IMR-90 (cell line): ENCODE results near the gene GADL1. TPM values are rescaled to one million over a fixed set of nuclear protein-coding genes. Genes with fewer than 3 reads are reported as not detected.

Source experiments
- ATAC-seq: fragments of 200-7000 bp; cut with Tn5 transposase; 2 replicates; pipeline ENCODE4 v1.9.1; 2020; ENCODE audit warnings: low read depth, mild to moderate bottlenecking, moderate library complexity
- BruUV-seq: library from RNA; stranded (reverse); fragments of 400-500 nt; replicated peaks from 2 replicates; lab custom pipeline; 2021; lab: Mats Ljungman, UMichigan
- CTCF ChIA-PET: fragments of 300-600 bp; formaldehyde crosslinking; extraction: SDS; loops from one replicate; lab custom pipeline; 2021; ENCODE audit warnings: antibody characterized with exemption; lab: Yijun Ruan, JAX
- POLR2A ChIA-PET: fragments of 300-600 bp; sonication (Branson Sonifier 250); formaldehyde crosslinking; loops from one replicate; lab custom pipeline; 2022; ENCODE audit warnings: antibody characterized with exemption; ENCODE audit not compliant: unreplicated experiment; lab: Charles Lee
- DNase-seq: peaks from one replicate; pipeline ENCODE4 v3.0.0; 2013
- H2AFZ ChIP-seq: replicated peaks from 2 replicates; pipeline ENCODE3; 2013; ENCODE audit warnings: low read length, mild to moderate bottlenecking; ENCODE audit not compliant: poor library complexity
- H2AK5ac ChIP-seq: 2 replicates; pipeline ENCODE4 v1.6.1; 2013; ENCODE audit warnings: low read depth, low read length, inconsistent platforms
- H2AK9ac ChIP-seq: replicated peaks from 2 replicates; pipeline ENCODE3; 2013; ENCODE audit warnings: mild to moderate bottlenecking, low read depth, low read length, moderate library complexity; ENCODE audit not compliant: poor library complexity
- H2BK120ac ChIP-seq: 2 replicates; pipeline ENCODE4 v1.6.1; 2013; ENCODE audit warnings: low read depth, low read length, inconsistent platforms
- H2BK15ac ChIP-seq: 3 replicates; pipeline ENCODE4 v1.6.1; 2013; ENCODE audit warnings: low read depth, low read length, inconsistent platforms
- H2BK20ac ChIP-seq: 2 replicates; pipeline ENCODE4 v1.6.1; 2013; ENCODE audit warnings: low read depth, mild to moderate bottlenecking, inconsistent platforms, low read length, moderate library complexity
- H2BK5ac ChIP-seq: 2 replicates; pipeline ENCODE4 v1.6.1; 2013; ENCODE audit warnings: mild to moderate bottlenecking, low read depth, low read length, inconsistent platforms; ENCODE audit not compliant: poor library complexity, severe bottlenecking
- H3K14ac ChIP-seq: replicated peaks from 2 replicates; pipeline ENCODE4 v1.6.1; 2013; ENCODE audit warnings: low read depth, low read length, inconsistent platforms
- H3K18ac ChIP-seq: 2 replicates; pipeline ENCODE4 v1.6.1; 2013; ENCODE audit warnings: low read depth, low read length, control low read depth
- H3K23ac ChIP-seq: 2 replicates; pipeline ENCODE4 v1.6.1; 2013; ENCODE audit warnings: low read depth, low read length, inconsistent platforms
- H3K27ac ChIP-seq: 2 replicates; pipeline ENCODE4 v1.5.1; 2013; ENCODE audit warnings: mild to moderate bottlenecking, control low read depth, low read length; ENCODE audit not compliant: insufficient read depth
- H3K27me3 ChIP-seq: 2 replicates; pipeline ENCODE4 v1.6.1; 2013; ENCODE audit warnings: low read length; ENCODE audit not compliant: control insufficient read depth, insufficient read depth
- H3K36me3 ChIP-seq: 2 replicates; pipeline ENCODE4 v1.6.1; 2013; ENCODE audit warnings: low read length, mixed read lengths; ENCODE audit not compliant: control insufficient read depth, insufficient read depth
- H3K4ac ChIP-seq: 2 replicates; pipeline ENCODE4 v1.6.1; 2013; ENCODE audit warnings: low read depth, low read length, inconsistent platforms
- H3K4me1 ChIP-seq: 2 replicates; pipeline ENCODE4 v1.6.1; 2013; ENCODE audit warnings: low read length, mixed read lengths; ENCODE audit not compliant: control insufficient read depth, insufficient read depth
- H3K4me2 ChIP-seq: 2 replicates; pipeline ENCODE4 v1.6.1; 2013; ENCODE audit warnings: low read depth, mild to moderate bottlenecking, control low read depth, low read length, moderate library complexity
- H3K4me3 ChIP-seq: 2 replicates; pipeline ENCODE4 v1.5.1; 2013; ENCODE audit warnings: low read depth, mild to moderate bottlenecking, control low read depth, low read length, moderate library complexity; ENCODE audit not compliant: insufficient read depth
- H3K56ac ChIP-seq: 2 replicates; pipeline ENCODE4 v1.6.1; 2013; ENCODE audit warnings: low read length, inconsistent platforms; ENCODE audit not compliant: insufficient read depth; ENCODE audit errors: extremely low read depth
- H3K79me1 ChIP-seq, 2 experiments: 2 replicates each; pipeline ENCODE4 v1.6.1; 2013; ENCODE audit warnings: low read length in 2 of 2, inconsistent platforms in 1 of 2, low read depth in 1 of 2
- H3K9ac ChIP-seq: 2 replicates; pipeline ENCODE4 v1.6.1; 2013; ENCODE audit warnings: low read depth, low read length, control low read depth
- H3K9me1 ChIP-seq: 2 replicates; pipeline ENCODE4 v1.6.1; 2013; ENCODE audit warnings: low read length, inconsistent platforms; ENCODE audit not compliant: insufficient read depth
- H3K9me3 ChIP-seq: 2 replicates; pipeline ENCODE4 v1.6.1; 2013; ENCODE audit warnings: low read length; ENCODE audit not compliant: control insufficient read depth, insufficient read depth
- H4K20me1 ChIP-seq: 2 replicates; pipeline ENCODE4 v1.6.1; 2013; ENCODE audit warnings: low read length, inconsistent platforms; ENCODE audit not compliant: insufficient read depth
- H4K5ac ChIP-seq: 2 replicates; pipeline ENCODE4 v1.6.1; 2013; ENCODE audit warnings: mild to moderate bottlenecking, low read depth, low read length, control low read depth
- H4K8ac ChIP-seq, 2 experiments: 2 replicates each; pipeline ENCODE4 v1.6.1; 2013; ENCODE audit warnings: low read depth in 2 of 2, low read length in 2 of 2, control low read depth in 1 of 2, inconsistent platforms in 1 of 2
- H4K91ac ChIP-seq: 2 replicates; pipeline ENCODE4 v1.6.1; 2013; ENCODE audit warnings: low read depth, low read length, inconsistent platforms; ENCODE audit not compliant: insufficient read depth
- CEBPB ChIP-seq: IDR thresholded peaks from 2 replicates; pipeline ENCODE4 v1.6.1; 2012; ENCODE audit warnings: low read depth, low read length, improper control_type of control experiment
- MAFK ChIP-seq: IDR thresholded peaks from 2 replicates; pipeline ENCODE4 v1.6.1; 2012; ENCODE audit warnings: low read depth, low read length, improper control_type of control experiment
- NFE2L2 ChIP-seq: fragments of 150-350 bp; IDR thresholded peaks from 2 replicates; pipeline ENCODE4 v1.6.1; 2016; ENCODE audit warnings: low read depth, mild to moderate bottlenecking, low read length
- POLR2A ChIP-seq: IDR thresholded peaks from 2 replicates; pipeline ENCODE4 v1.6.1; 2012; ENCODE audit warnings: mild to moderate bottlenecking, low read depth, low read length
- RFX5 ChIP-seq: IDR thresholded peaks from 2 replicates; pipeline ENCODE4 v1.8.0; 2012; ENCODE audit warnings: low read depth, mild to moderate bottlenecking, low read length, moderate library complexity
- USF2 ChIP-seq: fragments of 150-350 bp; IDR thresholded peaks from 2 replicates; pipeline ENCODE4 v1.6.1; 2017; ENCODE audit warnings: mild to moderate bottlenecking, antibody characterized with exemption, low read length, low read depth
- WGBS, 2 experiments: methylation state at CpG; one replicate each; pipeline versions ENCODE4 v1.1.5 to v1.1.7; 2013; ENCODE audit warnings: missing lambda C conversion rate in 2 of 2; ENCODE audit not compliant: insufficient read length in 1 of 2; ENCODE audit errors: extremely low coverage in 2 of 2; 5-methylcytosine and 5-hydroxymethylcytosine counted together
- dilution Hi-C: fragments of 300-500 bp; cut with HindIII; formaldehyde crosslinking; loops from one replicate; pipeline ENCODE4 v1.14.3; 2018; ENCODE audit warnings: low sequenced_read_pairs; ENCODE audit not compliant: unreplicated experiment
- in situ Hi-C: fragments of 300-500 bp; cut with MboI; formaldehyde crosslinking; loops from 3 replicates; pipeline ENCODE4 v1.14.3; 2019; ENCODE audit warnings: low sequenced_read_pairs, inconsistent platforms, mixed read lengths
- intact Hi-C: fragments of 100-400 bp; cut with micrococcal nuclease; formaldehyde crosslinking; loops from 2 replicates; pipeline ENCODE4 v1.10.0; 2022
- polyA plus RNA-seq, 3 experiments: library from polyadenylated mRNA; depleted of rRNA; stranded (reverse); fragments of >200 nt; gene quantifications; 2 replicates each; pipeline ENCODE4 v1.2.3, GENCODE V29; 2012; ENCODE audit warnings: low replicate concordance in 1 of 3
- total RNA-seq: library from RNA; depleted of rRNA; stranded (reverse); fragments of >200 nt; gene quantifications from 2 replicates; pipeline ENCODE4 v1.2.3, GENCODE V29; 2012

The GADL1 gene
- total and polyA plus RNA-seq, 2 of the 4 experiments (the other 2 are of a cell fraction) = not detected

- DNase-seq (no peak), ATAC-seq (no peak)
- Histone ChIP-seq H2AFZ (no peak overlapping the region), H2AK5ac (no peak overlapping the region), H3K9me3 (no peaks in the 10 kb centered on the region), H3K36me3 (no peaks in the 10 kb centered on the region), H3K79me1 (no peaks in the 10 kb centered on the region), H2BK120ac (no peak overlapping the region), H2BK5ac (no peak overlapping the region), H3K4me2 (no peak overlapping the region), H4K20me1 (no peaks in the 10 kb centered on the region), H3K27me3 (no peaks in the 10 kb centered on the region), H3K4me3 (no peak overlapping the region), H3K4me1 (no peaks in the 10 kb centered on the region), H2BK15ac (no peak overlapping the region), H3K27ac (no peak overlapping the region), H3K9me1 (no peaks in the 10 kb centered on the region), H3K23ac (no peak overlapping the region), H3K4ac (no peak overlapping the region), H2BK20ac (no peak overlapping the region), H4K8ac (no peak overlapping the region), H3K18ac (no peak overlapping the region), H4K91ac (no peak overlapping the region), H2AK9ac (no peak overlapping the region), H3K14ac (no peak overlapping the region), H4K5ac (no peak overlapping the region), H3K56ac (no peak overlapping the region), H3K9ac (no peak overlapping the region)
- POLR2A ChIA-PET = no interaction called here
- intact Hi-C loops = loop anchor here (5.0 kb wide), 1 partner anchor 154 kb away; no protein-coding TSS in a partner anchor
- TF ChIP-seq RFX5 (no peak), CEBPB (no peak), USF2 (no peak), NFE2L2 (no peak), MAFK (no peak), POLR2A (no peak)
- dilution Hi-C loops = no loop called here
- CTCF ChIA-PET = no interaction called here
- in situ Hi-C loops = no loop called here
- BruUV-seq = no TSS peak
- 94% methylated on average over 2 of the region's 2 CpGs; no CpG with 5 or more reads in 1 of the 2 experiments for WGBS, 2 experiments
Measured at GRCh38 chr3:30941342-30941741, 46.9 kb upstream of the GADL1 start.
